GM18909 (cell line): ENCODE data around the gene CHAF1B.
"Not testable (repeated sequence)": the region's sequence is repeated elsewhere in the genome, so short reads cannot be mapped to it uniquely, and the experiment has no call there.

Experiments used
- ATAC-seq: cut with Tn5 transposase; IDR thresholded peaks from one replicate; pipeline ENCODE4 v1.9.1; 2021; ENCODE audit warnings: mild to moderate bottlenecking; ENCODE audit not compliant: unreplicated experiment, poor library complexity

The CHAF1B gene

GRCh38 chr21:36385233-36386030 is at the start of gene CHAF1B:
Gene CHAF1B, plus strand, starts transcription at chr21:36385392. Its CDS starts 745 bp downstream, at chr21:36386137.
- peak; percentile 93 for ATAC-seq

GRCh38 chr21:36337099-36337509 is 48.1 kb upstream of the CHAF1B start:
- ATAC-seq, result no peak

- ATAC-seq, result no peak
Observed at GRCh38 chr21:36338975-36339374, 46.2 kb upstream of the CHAF1B start.

GRCh38 chr21:36342581-36342980 is 42.6 kb upstream of the CHAF1B start:
- not testable (repeated sequence) for ATAC-seq

- ATAC-seq, result no peak
Observed at GRCh38 chr21:36344931-36345330, 40.3 kb upstream of the CHAF1B start.

- ATAC-seq, result no peak
Observed at GRCh38 chr21:36347278-36347961, 37.8 kb upstream of the CHAF1B start.

GRCh38 chr21:36347962-36348328 is 37.2 kb upstream of the CHAF1B start:
- ATAC-seq, result no peak

GRCh38 chr21:36349315-36349714 is 35.9 kb upstream of the CHAF1B start:
- no peak for ATAC-seq

- ATAC-seq, result no peak
Observed at GRCh38 chr21:36350282-36350910, 34.8 kb upstream of the CHAF1B start.

- ATAC-seq, result no peak
Observed at GRCh38 chr21:36354918-36355680, 30.1 kb upstream of the CHAF1B start.

GRCh38 chr21:36355868-36356267 is 29.3 kb upstream of the CHAF1B start:
- no peak for ATAC-seq

GRCh38 chr21:36359185-36359584 is 26.0 kb upstream of the CHAF1B start:
- ATAC-seq, result no peak

GRCh38 chr21:36369064-36369685 is 16.0 kb upstream of the CHAF1B start:
- no peak for ATAC-seq

GRCh38 chr21:36375994-36376393 is 9.2 kb upstream of the CHAF1B start:
- ATAC-seq, result no peak

GRCh38 chr21:36377391-36377842 is 7.8 kb upstream of the CHAF1B start:
- ATAC-seq, result no peak

GRCh38 chr21:36379251-36379650 is 5.9 kb upstream of the CHAF1B start:
- ATAC-seq, result no peak

GRCh38 chr21:36381841-36382589 is 3.2 kb upstream of the CHAF1B start:
- ATAC-seq, result no peak

GRCh38 chr21:36382722-36383121 is 2.5 kb upstream of the CHAF1B start:
- ATAC-seq, result not testable (repeated sequence)

- peak; percentile 11 for ATAC-seq
Observed at GRCh38 chr21:36384885-36385232, 333 bp upstream of the CHAF1B start.
